Stimulated activated memory B cell treated with anti-CD40 and anti-IgM and Interleukin-4, amounts not matched to agents 10 μg/mL and 1 μg/mL and 100 μg/mL, for 72 hours (primary cell): Measurements from ENCODE around the gene ECI1.

ENCODE experiments used
- ATAC-seq: fragments of 150-1000 bp; cut with Tn5 transposase; 2 replicates; pipeline ENCODE4 v1.10.0; 2021
- H3K27ac Mint-ChIP-seq: one replicate; pipeline ENCODE4 v1.8.0; 2022; ENCODE audit warnings: mild to moderate bottlenecking, mixed read lengths
- H3K27me3 Mint-ChIP-seq: one replicate; pipeline ENCODE4 v1.8.0; 2022; ENCODE audit warnings: mixed read lengths
- H3K36me3 Mint-ChIP-seq: one replicate; pipeline ENCODE4 v1.8.0; 2022; ENCODE audit warnings: mixed read lengths
- H3K4me1 Mint-ChIP-seq: one replicate; pipeline ENCODE4 v1.8.0; 2022; ENCODE audit warnings: mixed read lengths
- H3K4me3 Mint-ChIP-seq: one replicate; pipeline ENCODE4 v1.8.0; 2022; ENCODE audit warnings: mild to moderate bottlenecking, moderate library complexity, mixed read lengths
- H3K9me3 Mint-ChIP-seq: one replicate; pipeline ENCODE4 v1.8.0; 2022; ENCODE audit warnings: mixed read lengths

Gene ECI1

GRCh38 chr16:2251296-2252111 is at the start of gene ECI1:
Gene ECI1, minus strand, starts transcription at chr16:2251587. Its CDS starts 21 bp downstream, at chr16:2251566.
- no peaks in the 10 kb centered on the region for H3K27me3 Mint-ChIP-seq

GRCh38 chr16:2299915-2300192 is 48.5 kb upstream of the ECI1 start:
- H3K27me3 Mint-ChIP-seq = no peaks in the 10 kb centered on the region
- no peak overlapping the region for H3K4me3 Mint-ChIP-seq
- H3K27ac Mint-ChIP-seq = no peak overlapping the region
- peaks cover 4% of the 10 kb centered on the region for H3K4me1 Mint-ChIP-seq
- no peaks in the 10 kb centered on the region for H3K9me3 Mint-ChIP-seq
- H3K36me3 Mint-ChIP-seq = no peaks in the 10 kb centered on the region
- no peak for ATAC-seq

More at GRCh38 chr16:2251296-2252111, at the start of gene ECI1:
- H3K4me3 Mint-ChIP-seq = peak within 1 kb of the TSS; percentile 92
- peaks cover 29% of the 10 kb centered on the region for H3K4me1 Mint-ChIP-seq
- peaks cover 28% of the 10 kb centered on the region for H3K36me3 Mint-ChIP-seq
- H3K9me3 Mint-ChIP-seq = no peaks in the 10 kb centered on the region
- peak; percentile 96 for ATAC-seq
- H3K27ac Mint-ChIP-seq = peak within 1 kb of the TSS; percentile 87

GRCh38 chr16:2299121-2299914 is 47.9 kb upstream of the ECI1 start:
- H3K9me3 Mint-ChIP-seq = no peaks in the 10 kb centered on the region
- ATAC-seq = no peak
- no peaks in the 10 kb centered on the region for H3K27me3 Mint-ChIP-seq

GRCh38 chr16:2298621-2299020 is 47.2 kb upstream of the ECI1 start:
- ATAC-seq = no peak
- Mint-ChIP-seq H3K27ac (no peak overlapping the region), H3K4me3 (no peak overlapping the region), H3K4me1 (peaks cover 4% of the 10 kb centered on the region), H3K36me3 (no peaks in the 10 kb centered on the region), H3K9me3 (no peaks in the 10 kb centered on the region), H3K27me3 (no peaks in the 10 kb centered on the region)

More at GRCh38 chr16:2299121-2299914, 47.9 kb upstream of the ECI1 start:
- peaks cover 4% of the 10 kb centered on the region for H3K4me1 Mint-ChIP-seq
- no peaks in the 10 kb centered on the region for H3K36me3 Mint-ChIP-seq
- H3K4me3 Mint-ChIP-seq = no peak overlapping the region
- no peak overlapping the region for H3K27ac Mint-ChIP-seq

GRCh38 chr16:2297506-2297860 is 46.1 kb upstream of the ECI1 start:
- H3K9me3 Mint-ChIP-seq = no peaks in the 10 kb centered on the region
- H3K27ac Mint-ChIP-seq = no peak overlapping the region
- peaks cover 4% of the 10 kb centered on the region for H3K4me1 Mint-ChIP-seq
- no peak overlapping the region for H3K4me3 Mint-ChIP-seq
- H3K27me3 Mint-ChIP-seq = no peaks in the 10 kb centered on the region
- H3K36me3 Mint-ChIP-seq = no peaks in the 10 kb centered on the region
- ATAC-seq = no peak

GRCh38 chr16:2296661-2297505 is 45.5 kb upstream of the ECI1 start:
- H3K27me3 Mint-ChIP-seq = no peaks in the 10 kb centered on the region
- H3K4me3 Mint-ChIP-seq = no peak overlapping the region
- no peak for ATAC-seq
- H3K9me3 Mint-ChIP-seq = no peaks in the 10 kb centered on the region
- peaks cover 4% of the 10 kb centered on the region for H3K4me1 Mint-ChIP-seq
- H3K36me3 Mint-ChIP-seq = no peaks in the 10 kb centered on the region
- no peak overlapping the region for H3K27ac Mint-ChIP-seq

GRCh38 chr16:2295056-2295798 is 43.8 kb upstream of the ECI1 start:
- Mint-ChIP-seq H3K4me3 (no peak overlapping the region), H3K4me1 (peaks cover 4% of the 10 kb centered on the region), H3K27ac (no peak overlapping the region), H3K9me3 (no peaks in the 10 kb centered on the region), H3K27me3 (no peaks in the 10 kb centered on the region), H3K36me3 (no peaks in the 10 kb centered on the region)
- ATAC-seq = peak; percentile 95

GRCh38 chr16:2292221-2292620 is 40.8 kb upstream of the ECI1 start:
- no peaks in the 10 kb centered on the region for H3K27me3 Mint-ChIP-seq
- H3K36me3 Mint-ChIP-seq = no peaks in the 10 kb centered on the region
- H3K4me3 Mint-ChIP-seq = no peak overlapping the region
- no peak for ATAC-seq
- H3K27ac Mint-ChIP-seq = no peak overlapping the region
- no peaks in the 10 kb centered on the region for H3K9me3 Mint-ChIP-seq
- H3K4me1 Mint-ChIP-seq = peaks cover 4% of the 10 kb centered on the region

GRCh38 chr16:2289282-2289681 is 37.9 kb upstream of the ECI1 start:
- Mint-ChIP-seq H3K4me1 (no peaks in the 10 kb centered on the region), H3K27ac (no peak overlapping the region), H3K27me3 (no peaks in the 10 kb centered on the region), H3K36me3 (peaks cover 6% of the 10 kb centered on the region), H3K9me3 (no peaks in the 10 kb centered on the region), H3K4me3 (no peak overlapping the region)
- ATAC-seq = no peak

- ATAC-seq = no peak
- no peak overlapping the region for H3K4me3 Mint-ChIP-seq
- peaks cover 11% of the 10 kb centered on the region for H3K36me3 Mint-ChIP-seq
- H3K27ac Mint-ChIP-seq = no peak overlapping the region
- H3K27me3 Mint-ChIP-seq = no peaks in the 10 kb centered on the region
- H3K9me3 Mint-ChIP-seq = no peaks in the 10 kb centered on the region
- no peaks in the 10 kb centered on the region for H3K4me1 Mint-ChIP-seq
Measured at GRCh38 chr16:2288726-2289125, 37.3 kb upstream of the ECI1 start.

GRCh38 chr16:2287916-2288547 is 36.6 kb upstream of the ECI1 start:
- Mint-ChIP-seq H3K9me3 (no peaks in the 10 kb centered on the region), H3K36me3 (peaks cover 15% of the 10 kb centered on the region), H3K27ac (no peak overlapping the region), H3K4me3 (no peak overlapping the region), H3K27me3 (no peaks in the 10 kb centered on the region), H3K4me1 (no peaks in the 10 kb centered on the region)
- ATAC-seq = no peak

GRCh38 chr16:2286550-2286949 is 35.2 kb upstream of the ECI1 start:
- H3K27me3 Mint-ChIP-seq = no peaks in the 10 kb centered on the region
- no peak for ATAC-seq
- no peaks in the 10 kb centered on the region for H3K4me1 Mint-ChIP-seq
- H3K9me3 Mint-ChIP-seq = no peaks in the 10 kb centered on the region
- no peak overlapping the region for H3K4me3 Mint-ChIP-seq
- peaks cover 15% of the 10 kb centered on the region for H3K36me3 Mint-ChIP-seq
- H3K27ac Mint-ChIP-seq = no peak overlapping the region

GRCh38 chr16:2285731-2286191 is 34.4 kb upstream of the ECI1 start:
- H3K36me3 Mint-ChIP-seq = peaks cover 15% of the 10 kb centered on the region
- H3K27me3 Mint-ChIP-seq = no peaks in the 10 kb centered on the region
- H3K27ac Mint-ChIP-seq = no peak overlapping the region
- H3K4me1 Mint-ChIP-seq = no peaks in the 10 kb centered on the region
- H3K4me3 Mint-ChIP-seq = no peak overlapping the region
- H3K9me3 Mint-ChIP-seq = no peaks in the 10 kb centered on the region
- no peak for ATAC-seq

- peaks cover 15% of the 10 kb centered on the region for H3K36me3 Mint-ChIP-seq
- H3K9me3 Mint-ChIP-seq = no peaks in the 10 kb centered on the region
- no peak overlapping the region for H3K4me3 Mint-ChIP-seq
- no peak overlapping the region for H3K27ac Mint-ChIP-seq
- no peaks in the 10 kb centered on the region for H3K4me1 Mint-ChIP-seq
- ATAC-seq = no peak
- H3K27me3 Mint-ChIP-seq = no peaks in the 10 kb centered on the region
Measured at GRCh38 chr16:2284797-2285576, 33.6 kb upstream of the ECI1 start.
